ENCODE results near the gene NXPE3. TPM values are rescaled to one million over a fixed set of nuclear protein-coding genes. Genes with fewer than 3 reads are reported as not detected.

Gene NXPE3
- total RNA-seq, 1 experiment from 2014 or later = 44.6 TPM

- no peak for DNase-seq (ENCODE audit: low read depth)
- in situ Hi-C loops (cut with HindIII; ENCODE audit: low pct_unique_long_range_greater_than_20kb, low sequenced_read_pairs) = no loop called here
Observed at GRCh38 chr3:101796077-101796680, 17.2 kb downstream of the NXPE3 start.

DNA sequence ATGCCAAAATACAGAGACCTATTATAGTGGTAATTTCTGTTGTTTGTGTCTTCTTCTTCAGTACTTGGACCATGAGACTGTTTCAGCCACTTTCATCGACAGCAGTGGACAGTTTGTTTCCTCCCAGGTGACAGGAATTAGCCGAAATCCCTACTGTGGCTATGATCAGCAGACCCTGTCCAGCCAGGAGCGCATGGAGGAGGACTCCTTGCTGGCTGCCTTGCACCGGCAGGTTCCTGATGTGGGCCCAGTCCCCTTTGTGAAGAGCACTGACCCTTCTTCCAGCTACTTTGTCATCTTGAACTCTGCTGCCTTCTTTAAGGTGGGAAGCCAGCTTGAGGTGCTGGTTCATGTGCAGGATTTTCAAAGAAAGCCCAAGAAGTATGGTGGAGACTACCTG is 22.2 kb downstream of the NXPE3 start:
- no peak for DNase-seq (ENCODE audit: low read depth)
- in situ Hi-C loops (cut with HindIII; ENCODE audit: low pct_unique_long_range_greater_than_20kb, low sequenced_read_pairs) = no loop called here

DNA sequence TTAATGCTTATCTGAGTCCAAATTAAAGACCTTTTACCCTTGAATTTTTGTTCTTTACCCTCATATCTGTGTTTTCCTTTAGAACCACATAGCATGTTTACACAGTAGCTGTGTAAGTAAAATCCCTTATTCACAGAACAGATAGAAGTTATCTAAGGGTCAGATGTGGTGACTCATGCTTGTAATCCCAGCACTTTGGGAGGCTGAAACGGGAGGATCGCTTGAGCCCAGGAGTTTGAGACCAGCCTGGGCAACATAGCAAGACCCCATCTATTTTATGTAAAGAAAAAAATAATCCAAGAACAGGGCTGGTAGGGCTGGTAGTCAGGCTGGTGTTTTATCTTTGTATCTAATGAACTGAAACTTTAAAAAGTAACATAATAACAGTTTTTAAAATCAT is 23.2 kb downstream of the NXPE3 start:
- DNase-seq (ENCODE audit: low read depth) = no peak

DNA sequence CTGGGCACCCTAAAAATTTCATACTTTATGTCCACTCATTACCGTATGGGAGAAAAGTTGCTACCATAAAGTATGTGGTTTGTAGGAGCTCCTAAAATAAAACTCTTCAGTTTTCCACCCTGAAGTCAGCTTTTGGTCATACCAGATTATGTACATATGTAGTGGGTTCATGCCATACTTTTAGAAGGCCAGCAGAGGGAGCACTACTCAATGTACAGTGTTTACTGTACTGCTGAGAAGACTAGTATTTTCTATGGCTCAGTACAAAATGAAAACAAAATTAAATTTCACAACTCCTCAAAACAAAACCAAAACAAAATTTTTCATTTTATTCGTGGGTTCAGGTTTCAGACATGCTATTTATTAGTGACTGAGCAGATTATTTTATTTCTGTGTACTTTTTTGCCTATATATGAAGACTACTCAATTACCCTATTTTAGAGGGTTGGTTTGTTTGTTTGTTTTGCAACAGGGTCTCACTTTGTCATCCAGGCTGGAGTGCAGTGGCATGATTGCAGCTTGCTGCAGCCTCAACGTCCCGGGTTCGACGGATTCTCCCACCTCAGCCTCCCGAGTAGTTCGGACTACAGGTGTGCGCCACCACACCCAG is 24.3 kb downstream of the NXPE3 start:
- in situ Hi-C loops (cut with HindIII; ENCODE audit: low pct_unique_long_range_greater_than_20kb, low sequenced_read_pairs) = no loop called here
- DNase-seq (ENCODE audit: low read depth) = no peak

More for the DNA sequence above, 23.2 kb downstream of the NXPE3 start:
- in situ Hi-C loops (cut with HindIII; ENCODE audit: low pct_unique_long_range_greater_than_20kb, low sequenced_read_pairs) = no loop called here

GRCh38 chr3:101803939-101804338 is 24.9 kb downstream of the NXPE3 start:
- no peak for DNase-seq (ENCODE audit: low read depth)
- in situ Hi-C loops (cut with HindIII; ENCODE audit: low pct_unique_long_range_greater_than_20kb, low sequenced_read_pairs) = no loop called here

DNA sequence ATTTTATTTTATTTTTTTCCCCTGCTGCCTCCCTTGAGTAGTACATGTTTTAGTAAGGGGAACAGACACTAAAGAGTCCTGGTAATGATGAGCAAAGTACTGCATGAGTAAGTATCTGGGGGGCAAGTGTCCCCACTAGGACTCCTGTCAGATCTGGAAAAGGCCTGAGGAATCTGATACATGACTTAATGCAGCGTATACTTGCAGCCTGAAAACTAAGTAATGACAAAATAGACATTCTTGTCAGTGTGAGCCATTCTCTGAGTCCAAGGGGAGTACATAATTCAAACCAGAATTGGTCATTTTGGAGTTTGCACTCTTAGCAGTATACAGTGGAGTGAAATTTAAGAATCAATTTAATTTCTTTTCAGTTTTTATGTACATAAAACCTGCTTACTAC is 27.5 kb downstream of the NXPE3 start:
- no peak for DNase-seq (ENCODE audit: low read depth)
- in situ Hi-C loops (cut with HindIII; ENCODE audit: low pct_unique_long_range_greater_than_20kb, low sequenced_read_pairs) = no loop called here

GRCh38 chr3:101807888-101808287 is 28.9 kb downstream of the NXPE3 start:
- in situ Hi-C loops (cut with HindIII; ENCODE audit: low pct_unique_long_range_greater_than_20kb, low sequenced_read_pairs) = no loop called here
- no peak for DNase-seq (ENCODE audit: low read depth)

- DNase-seq (ENCODE audit: low read depth) = peak; percentile 39
- in situ Hi-C loops (cut with HindIII; ENCODE audit: low pct_unique_long_range_greater_than_20kb, low sequenced_read_pairs) = no loop called here
Observed at GRCh38 chr3:101809178-101810021, 30.4 kb downstream of the NXPE3 start.

GRCh38 chr3:101810022-101810418 is 31.0 kb downstream of the NXPE3 start:
- DNase-seq (ENCODE audit: low read depth) = no peak
- in situ Hi-C loops (cut with HindIII; ENCODE audit: low pct_unique_long_range_greater_than_20kb, low sequenced_read_pairs) = no loop called here

DNA sequence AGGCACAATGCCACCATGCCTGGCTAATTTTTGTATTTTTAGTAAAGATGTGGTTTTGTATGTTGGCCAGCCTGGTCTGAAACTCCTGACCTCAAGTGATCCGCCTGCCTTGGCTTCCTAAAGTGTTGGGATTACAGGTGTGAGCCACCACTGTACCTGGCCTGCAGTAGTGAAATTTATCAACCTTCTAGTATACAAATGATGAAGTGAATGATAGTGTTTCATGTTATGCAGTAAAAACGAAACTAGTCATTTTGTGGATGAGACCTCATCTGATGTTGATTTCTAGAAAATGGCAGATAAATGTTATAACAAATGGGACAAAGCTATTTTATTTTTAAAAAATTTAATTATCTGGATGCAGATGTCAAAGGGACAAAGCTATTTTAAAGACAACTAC is 32.9 kb downstream of the NXPE3 start:
- DNase-seq (ENCODE audit: low read depth) = no peak
- in situ Hi-C loops (cut with HindIII; ENCODE audit: low pct_unique_long_range_greater_than_20kb, low sequenced_read_pairs) = no loop called here

- in situ Hi-C loops (cut with HindIII; ENCODE audit: low pct_unique_long_range_greater_than_20kb, low sequenced_read_pairs) = no loop called here
- no peak for DNase-seq (ENCODE audit: low read depth)
Observed at GRCh38 chr3:101812895-101813294, 33.9 kb downstream of the NXPE3 start.

- in situ Hi-C loops (cut with HindIII; ENCODE audit: low pct_unique_long_range_greater_than_20kb, low sequenced_read_pairs) = no loop called here
- no peak for DNase-seq (ENCODE audit: low read depth)
Observed at GRCh38 chr3:101813817-101814440, 34.9 kb downstream of the NXPE3 start.

DNA sequence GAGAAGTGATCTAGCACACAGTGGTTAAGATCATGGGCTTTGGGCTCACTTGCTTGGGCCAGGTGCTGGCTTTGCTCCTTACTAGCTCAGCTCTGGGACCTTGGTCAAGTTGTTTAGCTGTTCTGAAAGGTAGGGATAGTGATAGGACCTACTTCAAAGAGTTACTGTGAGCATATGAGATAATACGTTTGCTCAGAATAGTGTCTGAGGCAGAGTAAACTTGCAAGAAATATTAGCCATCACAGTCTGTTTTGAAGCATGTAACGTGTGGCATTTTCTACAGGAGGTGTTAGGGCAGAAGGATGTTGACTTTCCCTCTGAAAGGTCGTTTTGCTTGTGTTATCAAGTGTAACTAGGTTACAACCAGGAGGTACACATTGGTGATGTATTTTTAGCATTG is 35.8 kb downstream of the NXPE3 start:
- DNase-seq (ENCODE audit: low read depth) = no peak
- in situ Hi-C loops (cut with HindIII; ENCODE audit: low pct_unique_long_range_greater_than_20kb, low sequenced_read_pairs) = no loop called here

GRCh38 chr3:101816215-101817149 is 37.5 kb downstream of the NXPE3 start:
- DNase-seq (ENCODE audit: low read depth) = no peak
- in situ Hi-C loops (cut with HindIII; ENCODE audit: low pct_unique_long_range_greater_than_20kb, low sequenced_read_pairs) = no loop called here

DNA sequence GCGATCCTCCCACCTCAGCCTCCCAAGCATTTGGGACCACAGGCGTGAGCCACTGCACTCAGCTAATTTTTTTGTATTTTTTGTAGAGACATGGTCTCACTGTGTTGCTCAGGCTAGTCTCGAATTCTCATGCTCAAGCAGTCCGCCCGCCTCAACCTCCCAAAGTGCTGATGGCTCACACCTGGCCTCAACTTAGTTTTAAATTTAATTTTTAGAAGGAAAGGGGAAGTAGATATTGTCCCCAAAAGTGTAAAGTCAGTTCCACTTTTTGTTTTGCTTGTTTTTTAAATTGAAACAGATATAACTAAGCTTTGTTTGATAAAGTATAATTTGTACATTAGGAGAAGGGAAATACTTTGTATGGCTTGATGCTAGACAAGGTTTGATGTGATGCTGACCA is 39.0 kb downstream of the NXPE3 start:
- in situ Hi-C loops (cut with HindIII; ENCODE audit: low pct_unique_long_range_greater_than_20kb, low sequenced_read_pairs) = no loop called here
- no peak for DNase-seq (ENCODE audit: low read depth)

DNA sequence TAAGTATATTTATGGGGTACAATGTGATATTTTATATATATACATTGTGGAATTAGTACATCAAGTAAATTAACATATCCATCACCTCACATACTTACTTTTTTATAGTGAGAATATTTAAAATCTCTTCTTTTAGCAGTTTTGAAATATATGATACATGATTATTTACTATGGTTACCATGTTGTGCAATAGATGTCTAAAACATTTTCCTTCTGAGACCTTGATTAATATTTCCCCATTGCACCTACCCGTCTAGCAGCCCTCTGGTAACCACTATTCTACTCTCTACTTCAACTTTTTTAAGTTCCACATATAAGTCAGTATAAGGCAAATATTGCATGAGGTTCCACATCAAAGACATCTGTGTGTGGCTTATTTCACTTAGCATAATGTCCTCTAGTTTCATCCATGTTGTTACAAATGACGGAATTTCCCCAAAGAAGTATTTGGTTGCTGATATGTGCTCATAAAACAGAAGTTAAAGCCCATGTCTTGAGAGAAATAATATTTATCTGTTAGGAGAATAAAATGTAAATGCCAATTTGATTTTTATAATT is 40.7 kb downstream of the NXPE3 start:
- in situ Hi-C loops (cut with HindIII; ENCODE audit: low pct_unique_long_range_greater_than_20kb, low sequenced_read_pairs) = no loop called here
- no peak for DNase-seq (ENCODE audit: low read depth)

GRCh38 chr3:101821503-101821902 is 42.5 kb downstream of the NXPE3 start:
- DNase-seq (ENCODE audit: low read depth) = no peak
- in situ Hi-C loops (cut with HindIII; ENCODE audit: low pct_unique_long_range_greater_than_20kb, low sequenced_read_pairs) = no loop called here

DNA sequence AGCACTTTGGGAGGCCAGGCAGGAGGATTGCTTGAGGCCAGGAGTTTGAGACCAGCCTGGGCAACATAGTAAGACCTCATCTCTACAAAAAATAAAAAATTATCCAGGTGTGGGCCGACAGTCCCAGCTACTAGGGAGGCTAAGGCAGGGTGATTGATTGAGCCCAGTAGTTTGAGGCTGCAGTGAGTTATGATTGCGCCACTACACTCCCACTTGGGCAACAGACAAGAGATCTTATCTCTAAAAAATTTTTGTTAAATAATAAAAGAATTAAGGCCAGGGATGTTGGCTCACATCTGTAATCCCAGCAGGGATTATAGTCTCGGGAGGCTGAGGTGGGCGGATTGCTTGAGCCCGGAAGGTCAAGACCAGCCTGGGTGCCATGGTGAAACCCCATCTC is 44.5 kb downstream of the NXPE3 start:
- no peak for DNase-seq (ENCODE audit: low read depth)
- in situ Hi-C loops (cut with HindIII; ENCODE audit: low pct_unique_long_range_greater_than_20kb, low sequenced_read_pairs) = no loop called here
